IMR-90 (cell line): ENCODE results near the gene CELA2B. TPM values are rescaled to one million over a fixed set of nuclear protein-coding genes. Genes with fewer than 3 reads are reported as not detected.
"Not testable (repeated sequence)": the region's sequence is repeated elsewhere in the genome, so short reads cannot be mapped to it uniquely, and the experiment has no call there.

Source experiments
- ATAC-seq: fragments of 200-7000 bp; cut with Tn5 transposase; 2 replicates; pipeline ENCODE4 v1.9.1; 2020; ENCODE audit warnings: low read depth, mild to moderate bottlenecking, moderate library complexity
- BruUV-seq: library from RNA; stranded (reverse); fragments of 400-500 nt; replicated peaks from 2 replicates; lab custom pipeline; 2021; lab: Mats Ljungman, UMichigan
- CTCF ChIA-PET: fragments of 300-600 bp; formaldehyde crosslinking; extraction: SDS; loops from one replicate; lab custom pipeline; 2021; ENCODE audit warnings: antibody characterized with exemption; lab: Yijun Ruan, JAX
- POLR2A ChIA-PET: fragments of 300-600 bp; sonication (Branson Sonifier 250); formaldehyde crosslinking; loops from one replicate; lab custom pipeline; 2022; ENCODE audit warnings: antibody characterized with exemption; ENCODE audit not compliant: unreplicated experiment; lab: Charles Lee
- DNase-seq: peaks from one replicate; pipeline ENCODE4 v3.0.0; 2013
- H2AFZ ChIP-seq: replicated peaks from 2 replicates; pipeline ENCODE3; 2013; ENCODE audit warnings: low read length, mild to moderate bottlenecking; ENCODE audit not compliant: poor library complexity
- H2AK5ac ChIP-seq: 2 replicates; pipeline ENCODE4 v1.6.1; 2013; ENCODE audit warnings: low read depth, low read length, inconsistent platforms
- H2AK9ac ChIP-seq: replicated peaks from 2 replicates; pipeline ENCODE3; 2013; ENCODE audit warnings: mild to moderate bottlenecking, low read depth, low read length, moderate library complexity; ENCODE audit not compliant: poor library complexity
- H2BK120ac ChIP-seq: 2 replicates; pipeline ENCODE4 v1.6.1; 2013; ENCODE audit warnings: low read depth, low read length, inconsistent platforms
- H2BK15ac ChIP-seq: 3 replicates; pipeline ENCODE4 v1.6.1; 2013; ENCODE audit warnings: low read depth, low read length, inconsistent platforms
- H2BK20ac ChIP-seq: 2 replicates; pipeline ENCODE4 v1.6.1; 2013; ENCODE audit warnings: low read depth, mild to moderate bottlenecking, inconsistent platforms, low read length, moderate library complexity
- H2BK5ac ChIP-seq: 2 replicates; pipeline ENCODE4 v1.6.1; 2013; ENCODE audit warnings: mild to moderate bottlenecking, low read depth, low read length, inconsistent platforms; ENCODE audit not compliant: poor library complexity, severe bottlenecking
- H3K14ac ChIP-seq: replicated peaks from 2 replicates; pipeline ENCODE4 v1.6.1; 2013; ENCODE audit warnings: low read depth, low read length, inconsistent platforms
- H3K18ac ChIP-seq: 2 replicates; pipeline ENCODE4 v1.6.1; 2013; ENCODE audit warnings: low read depth, low read length, control low read depth
- H3K23ac ChIP-seq: 2 replicates; pipeline ENCODE4 v1.6.1; 2013; ENCODE audit warnings: low read depth, low read length, inconsistent platforms
- H3K27ac ChIP-seq: 2 replicates; pipeline ENCODE4 v1.5.1; 2013; ENCODE audit warnings: mild to moderate bottlenecking, control low read depth, low read length; ENCODE audit not compliant: insufficient read depth
- H3K27me3 ChIP-seq: 2 replicates; pipeline ENCODE4 v1.6.1; 2013; ENCODE audit warnings: low read length; ENCODE audit not compliant: control insufficient read depth, insufficient read depth
- H3K36me3 ChIP-seq: 2 replicates; pipeline ENCODE4 v1.6.1; 2013; ENCODE audit warnings: low read length, mixed read lengths; ENCODE audit not compliant: control insufficient read depth, insufficient read depth
- H3K4ac ChIP-seq: 2 replicates; pipeline ENCODE4 v1.6.1; 2013; ENCODE audit warnings: low read depth, low read length, inconsistent platforms
- H3K4me1 ChIP-seq: 2 replicates; pipeline ENCODE4 v1.6.1; 2013; ENCODE audit warnings: low read length, mixed read lengths; ENCODE audit not compliant: control insufficient read depth, insufficient read depth
- H3K4me2 ChIP-seq: 2 replicates; pipeline ENCODE4 v1.6.1; 2013; ENCODE audit warnings: low read depth, mild to moderate bottlenecking, control low read depth, low read length, moderate library complexity
- H3K4me3 ChIP-seq: 2 replicates; pipeline ENCODE4 v1.5.1; 2013; ENCODE audit warnings: low read depth, mild to moderate bottlenecking, control low read depth, low read length, moderate library complexity; ENCODE audit not compliant: insufficient read depth
- H3K56ac ChIP-seq: 2 replicates; pipeline ENCODE4 v1.6.1; 2013; ENCODE audit warnings: low read length, inconsistent platforms; ENCODE audit not compliant: insufficient read depth; ENCODE audit errors: extremely low read depth
- H3K79me1 ChIP-seq, 2 experiments: 2 replicates each; pipeline ENCODE4 v1.6.1; 2013; ENCODE audit warnings: low read length in 2 of 2, inconsistent platforms in 1 of 2, low read depth in 1 of 2
- H3K9ac ChIP-seq: 2 replicates; pipeline ENCODE4 v1.6.1; 2013; ENCODE audit warnings: low read depth, low read length, control low read depth
- H3K9me1 ChIP-seq: 2 replicates; pipeline ENCODE4 v1.6.1; 2013; ENCODE audit warnings: low read length, inconsistent platforms; ENCODE audit not compliant: insufficient read depth
- H3K9me3 ChIP-seq: 2 replicates; pipeline ENCODE4 v1.6.1; 2013; ENCODE audit warnings: low read length; ENCODE audit not compliant: control insufficient read depth, insufficient read depth
- H4K20me1 ChIP-seq: 2 replicates; pipeline ENCODE4 v1.6.1; 2013; ENCODE audit warnings: low read length, inconsistent platforms; ENCODE audit not compliant: insufficient read depth
- H4K5ac ChIP-seq: 2 replicates; pipeline ENCODE4 v1.6.1; 2013; ENCODE audit warnings: mild to moderate bottlenecking, low read depth, low read length, control low read depth
- H4K8ac ChIP-seq, 2 experiments: 2 replicates each; pipeline ENCODE4 v1.6.1; 2013; ENCODE audit warnings: low read depth in 2 of 2, low read length in 2 of 2, control low read depth in 1 of 2, inconsistent platforms in 1 of 2
- H4K91ac ChIP-seq: 2 replicates; pipeline ENCODE4 v1.6.1; 2013; ENCODE audit warnings: low read depth, low read length, inconsistent platforms; ENCODE audit not compliant: insufficient read depth
- CHD1 ChIP-seq: IDR thresholded peaks from 2 replicates; pipeline ENCODE4 v1.6.1; 2012; ENCODE audit warnings: low read depth, low read length, improper control_type of control experiment
- ELK1 ChIP-seq: fragments of 150-350 bp; IDR thresholded peaks from 2 replicates; pipeline ENCODE4 v1.6.1; 2016; ENCODE audit warnings: low read depth, mild to moderate bottlenecking, low read length, moderate library complexity, borderline replicate concordance
- MAZ ChIP-seq: IDR thresholded peaks from 2 replicates; pipeline ENCODE4 v1.6.1; 2012; ENCODE audit warnings: low read depth, mild to moderate bottlenecking, low read length, improper control_type of control experiment, moderate library complexity, borderline replicate concordance
- MXI1 ChIP-seq: IDR thresholded peaks from 2 replicates; pipeline ENCODE4 v1.6.1; 2012; ENCODE audit warnings: low read depth, mild to moderate bottlenecking, low read length, moderate library complexity, borderline replicate concordance
- RAD21 ChIP-seq: IDR thresholded peaks from 2 replicates; pipeline ENCODE4 v1.6.1; 2012; ENCODE audit warnings: low read length, improper control_type of control experiment
- RCOR1 ChIP-seq: IDR thresholded peaks from 2 replicates; pipeline ENCODE4 v1.6.1; 2012; ENCODE audit warnings: mild to moderate bottlenecking, low read length, improper control_type of control experiment; ENCODE audit not compliant: insufficient replicate concordance
- WGBS, 2 experiments: methylation state at CpG; one replicate each; pipeline versions ENCODE4 v1.1.5 to v1.1.7; 2013; ENCODE audit warnings: missing lambda C conversion rate in 2 of 2; ENCODE audit not compliant: insufficient read length in 1 of 2; ENCODE audit errors: extremely low coverage in 2 of 2; 5-methylcytosine and 5-hydroxymethylcytosine counted together
- dilution Hi-C: fragments of 300-500 bp; cut with HindIII; formaldehyde crosslinking; loops from one replicate; pipeline ENCODE4 v1.14.3; 2018; ENCODE audit warnings: low sequenced_read_pairs; ENCODE audit not compliant: unreplicated experiment
- in situ Hi-C: fragments of 300-500 bp; cut with MboI; formaldehyde crosslinking; loops from 3 replicates; pipeline ENCODE4 v1.14.3; 2019; ENCODE audit warnings: low sequenced_read_pairs, inconsistent platforms, mixed read lengths
- intact Hi-C: fragments of 100-400 bp; cut with micrococcal nuclease; formaldehyde crosslinking; loops from 2 replicates; pipeline ENCODE4 v1.10.0; 2022
- polyA plus RNA-seq, 3 experiments: library from polyadenylated mRNA; depleted of rRNA; stranded (reverse); fragments of >200 nt; gene quantifications; 2 replicates each; pipeline ENCODE4 v1.2.3, GENCODE V29; 2012; ENCODE audit warnings: low replicate concordance in 1 of 3
- total RNA-seq: library from RNA; depleted of rRNA; stranded (reverse); fragments of >200 nt; gene quantifications from 2 replicates; pipeline ENCODE4 v1.2.3, GENCODE V29; 2012

Gene CELA2B
- total and polyA plus RNA-seq, 2 of the 4 experiments (the other 2 are of a cell fraction): not detected

GRCh38 chr1:15483971-15484370, 8.1 kb downstream of the CELA2B start:
- Histone ChIP-seq H3K9ac (no peak overlapping the region), H3K23ac (no peak overlapping the region), H2BK15ac (no peak overlapping the region), H3K4me3 (no peak overlapping the region), H3K4ac (no peak overlapping the region), H2BK120ac (no peak overlapping the region), H3K9me1 (no peaks in the 10 kb centered on the region), H2AK5ac (no peak overlapping the region), H3K36me3 (no peaks in the 10 kb centered on the region), H4K5ac (no peak overlapping the region), H3K4me2 (no peak overlapping the region), H4K91ac (no peak overlapping the region), H2AK9ac (no peak overlapping the region), H3K4me1 (no peaks in the 10 kb centered on the region), H2AFZ (no peak overlapping the region), H3K9me3 (no peaks in the 10 kb centered on the region), H3K56ac (no peak overlapping the region), H3K79me1 (no peaks in the 10 kb centered on the region), H2BK5ac (no peak overlapping the region), H2BK20ac (no peak overlapping the region), H4K8ac (no peak overlapping the region), H3K18ac (no peak overlapping the region), H3K14ac (no peak overlapping the region), H3K27ac (no peak overlapping the region), H3K27me3 (no peaks in the 10 kb centered on the region), H4K20me1 (no peaks in the 10 kb centered on the region)
- intact Hi-C loops: no loop called here
- POLR2A ChIA-PET: no interaction called here
- WGBS, 2 experiments: no CpG with 5 or more reads among the region's 2 CpGs
- in situ Hi-C loops: no loop called here
- no peak for TF ChIP-seq CHD1
- TF ChIP-seq MXI1: no peak
- no peak for TF ChIP-seq MAZ
- TF ChIP-seq RAD21: no peak
- no peak for TF ChIP-seq RCOR1
- no peak for TF ChIP-seq ELK1
- CTCF ChIA-PET: no interaction called here
- no TSS peak for BruUV-seq
- no peak for DNase-seq
- ATAC-seq: no peak
- dilution Hi-C loops: no loop called here

GRCh38 chr1:15484443-15484842, 8.5 kb downstream of the CELA2B start:
- H3K36me3 ChIP-seq, CTCF ChIA-PET, H3K9me3 ChIP-seq, H3K9ac ChIP-seq, H3K4ac ChIP-seq, H4K8ac ChIP-seq, H2BK120ac ChIP-seq, POLR2A ChIA-PET, dilution Hi-C loops, H3K14ac ChIP-seq, DNase-seq, H3K23ac ChIP-seq, H2BK15ac ChIP-seq, H4K20me1 ChIP-seq, H3K27ac ChIP-seq, H2AK9ac ChIP-seq, H3K27me3 ChIP-seq, ATAC-seq, H3K4me2 ChIP-seq, H2AFZ ChIP-seq, H3K56ac ChIP-seq, in situ Hi-C loops, H2BK20ac ChIP-seq, H3K18ac ChIP-seq, H4K91ac ChIP-seq, intact Hi-C loops, H3K4me3 ChIP-seq, H2BK5ac ChIP-seq, H3K9me1 ChIP-seq, BruUV-seq, H4K5ac ChIP-seq, H3K4me1 ChIP-seq, H2AK5ac ChIP-seq, H3K79me1 ChIP-seq: not testable (repeated sequence)
- no CpG with 5 or more reads among the region's 6 CpGs for WGBS, 2 experiments
